NCI-H2227 (cell line): ENCODE data around the gene ENOX2.

Source experiments
- DNase-seq: peaks from one replicate; lab custom pipeline; 2025; ENCODE audit not compliant: unreplicated experiment; lab: John Stamatoyannopoulos, UW

Gene ENOX2

GRCh38 chrX:130884627-130885026 lies 18.4 kb downstream of the ENOX2 start:
- no peak for DNase-seq

- no peak for DNase-seq
Observed at GRCh38 chrX:130879869-130880268, 23.1 kb downstream of the ENOX2 start.

- no peak for DNase-seq
Observed at GRCh38 chrX:130878350-130879341, 24.4 kb downstream of the ENOX2 start.

GRCh38 chrX:130877892-130878341 lies 25.1 kb downstream of the ENOX2 start:
- no peak for DNase-seq

DNA sequence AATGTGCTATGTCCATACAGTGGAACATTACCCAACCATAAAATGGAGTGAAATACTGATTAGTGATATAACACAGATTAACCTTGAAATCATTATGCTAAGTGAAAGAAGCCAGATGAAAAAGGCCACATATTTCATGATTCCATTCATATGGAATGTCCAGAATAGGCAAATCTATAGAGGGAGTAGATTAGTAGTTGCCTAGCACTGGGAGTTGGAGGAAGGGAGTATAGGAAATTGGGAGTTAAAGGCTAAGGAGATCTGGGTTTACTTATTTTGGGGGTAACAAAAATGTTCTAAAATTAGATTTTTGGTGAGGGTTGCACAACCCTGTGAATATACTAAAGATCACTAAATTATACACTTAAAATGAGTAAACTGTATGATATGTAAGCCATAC lies 26.8 kb downstream of the ENOX2 start:
- DNase-seq: no peak

- DNase-seq: no peak
Observed at GRCh38 chrX:130874751-130875150, 28.3 kb downstream of the ENOX2 start.

DNA sequence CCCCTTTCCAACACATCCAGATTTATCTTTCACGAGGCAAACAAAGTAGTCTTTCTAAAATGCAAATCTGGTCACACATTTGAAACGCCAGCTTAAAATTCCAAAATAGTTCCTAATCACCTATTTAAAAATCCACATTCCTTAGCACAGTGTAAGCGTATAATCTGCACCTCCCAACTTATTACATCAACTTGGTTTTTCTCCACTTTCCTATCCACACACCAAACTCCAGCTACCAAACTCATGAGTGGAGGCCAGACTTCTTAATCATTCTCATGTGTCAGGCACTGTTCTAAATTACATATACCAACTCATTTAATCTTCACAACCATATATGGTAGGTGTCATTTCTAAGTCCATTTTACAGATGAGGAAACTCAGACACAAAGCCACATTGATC lies 33.8 kb downstream of the ENOX2 start:
- no peak for DNase-seq

- DNase-seq: no peak
Observed at GRCh38 chrX:130861462-130861861, 41.5 kb downstream of the ENOX2 start.

- no peak for DNase-seq
Observed at GRCh38 chrX:130857207-130857606, 45.8 kb downstream of the ENOX2 start.

DNA sequence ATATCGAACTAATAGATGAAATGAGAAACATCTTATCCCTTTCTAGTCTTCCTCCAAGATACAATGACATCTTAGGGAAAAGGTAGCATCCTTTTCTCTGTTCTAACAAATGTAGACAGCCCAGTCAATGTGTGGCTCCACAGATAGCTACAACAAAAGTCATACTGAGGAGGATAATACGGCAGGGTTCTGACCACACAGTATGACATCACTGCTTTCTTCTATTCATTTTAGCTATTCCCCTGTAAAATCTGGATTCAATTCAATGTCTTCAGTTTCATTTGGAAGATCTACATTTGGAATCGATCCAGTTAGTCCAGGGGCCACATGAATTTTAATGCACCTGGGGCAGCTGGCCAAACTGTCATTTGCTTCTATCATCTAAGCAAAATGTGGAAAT lies 51.4 kb downstream of the ENOX2 start:
- no peak for DNase-seq

- DNase-seq: no peak
Observed at GRCh38 chrX:130848763-130849162, 54.2 kb downstream of the ENOX2 start.

GRCh38 chrX:130846746-130847145 lies 56.3 kb downstream of the ENOX2 start:
- no peak for DNase-seq

DNA sequence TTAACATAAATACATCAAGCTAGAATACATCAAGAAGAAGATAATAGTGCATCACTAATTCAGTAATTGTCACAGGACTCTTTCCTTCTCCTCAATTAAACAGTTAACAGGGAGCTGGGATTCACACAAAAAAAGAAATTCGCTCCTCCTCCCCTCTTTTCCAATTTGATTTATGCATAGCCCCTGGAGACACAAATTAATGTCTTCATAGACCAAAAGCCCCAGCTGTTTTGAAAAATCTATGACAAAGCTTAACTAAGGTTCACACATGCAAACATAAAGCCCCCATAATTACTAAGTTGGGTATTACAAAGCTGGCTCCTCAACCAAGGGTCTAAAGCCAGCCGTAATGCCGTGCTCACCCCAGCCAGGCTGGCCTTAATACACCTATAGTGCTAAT lies 61.2 kb downstream of the ENOX2 start:
- DNase-seq: no peak

- no peak for DNase-seq
Observed at GRCh38 chrX:130840345-130840744, 62.7 kb downstream of the ENOX2 start.

- DNase-seq: no peak
Observed at GRCh38 chrX:130836447-130836846, 66.6 kb downstream of the ENOX2 start.

GRCh38 chrX:130834830-130835229 lies 68.2 kb downstream of the ENOX2 start:
- no peak for DNase-seq

- no peak for DNase-seq
Observed at GRCh38 chrX:130834149-130834548, 68.9 kb downstream of the ENOX2 start.

GRCh38 chrX:130831347-130831722 lies 71.7 kb downstream of the ENOX2 start:
- DNase-seq: no peak

GRCh38 chrX:130830599-130831346 lies 72.2 kb downstream of the ENOX2 start:
- DNase-seq: no peak

DNA sequence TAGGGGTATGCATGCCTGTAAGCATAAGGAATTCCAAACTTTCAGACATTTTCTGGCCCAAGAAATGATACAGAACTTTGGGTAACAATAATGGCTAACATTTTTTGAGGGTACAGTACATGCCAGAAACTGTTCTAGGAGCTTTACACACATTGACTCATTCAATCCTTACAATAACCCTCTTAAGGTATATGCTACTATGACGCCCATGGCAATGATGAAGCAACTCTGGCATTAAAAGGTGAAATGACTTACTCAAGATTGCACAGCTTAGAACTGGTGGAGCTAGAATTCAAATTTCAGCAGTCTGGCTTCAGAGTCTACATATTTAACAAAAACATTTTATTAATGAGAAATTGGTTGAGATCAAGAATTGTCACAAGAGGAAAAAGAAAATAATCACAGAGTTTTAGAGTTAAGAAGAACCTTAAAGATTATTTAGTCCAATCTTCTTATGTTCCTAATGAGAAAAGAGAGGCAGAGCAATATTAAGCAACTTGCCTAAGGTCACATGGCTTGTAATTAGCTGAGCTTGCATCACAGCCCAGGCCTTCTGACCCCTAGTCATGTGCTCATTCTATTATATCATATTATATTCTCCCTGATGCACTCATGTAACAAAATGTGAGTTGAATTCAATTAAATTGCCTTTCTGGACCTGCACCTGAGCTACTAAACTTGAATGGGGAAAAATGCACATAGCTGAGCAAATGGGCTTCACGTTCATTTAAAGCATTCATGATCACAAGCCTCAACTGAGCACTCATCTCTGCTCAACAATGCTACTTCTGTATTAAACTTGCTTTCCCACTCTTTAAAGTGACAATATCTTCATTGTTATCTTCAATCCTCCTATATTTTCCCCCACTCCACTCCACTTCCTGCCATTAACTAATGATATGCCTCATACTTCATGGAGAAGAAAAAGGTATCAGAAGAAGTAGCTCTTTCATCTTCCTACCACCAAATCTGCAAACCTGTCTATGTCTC lies 73.2 kb downstream of the ENOX2 start:
- no peak for DNase-seq

- no peak for DNase-seq
Observed at GRCh38 chrX:130828641-130829040, 74.4 kb downstream of the ENOX2 start.
